OCI-LY7 (cell line): ENCODE data around the gene BBS10. TPM values are rescaled to one million over a fixed set of nuclear protein-coding genes. Genes with fewer than 3 reads are reported as not detected.

Experiments
- BruUV-seq: library from RNA; stranded (reverse); fragments of 400-500 nt; replicated peaks from 2 replicates; lab custom pipeline; 2021; lab: Mats Ljungman, UMichigan
- CTCF ChIA-PET: fragments of 300-600 bp; sonication (Branson Sonifier 250); formaldehyde crosslinking; loops from one replicate; lab custom pipeline; 2022; ENCODE audit warnings: antibody characterized with exemption; ENCODE audit not compliant: unreplicated experiment; lab: Charles Lee
- POLR2A ChIA-PET: fragments of 300-600 bp; sonication (Branson Sonifier 250); formaldehyde crosslinking; loops from one replicate; lab custom pipeline; 2022; ENCODE audit warnings: antibody characterized with exemption; lab: Charles Lee
- DNase-seq: peaks from one replicate; pipeline ENCODE4 v3.0.0-alpha.2; 2015; ENCODE audit warnings: low spot score
- H2AFZ ChIP-seq: fragments of 200-600 bp; sonication (generic), shearing (Covaris generic); 2 replicates; pipeline ENCODE4 v1.6.1; 2014; ENCODE audit warnings: mild to moderate bottlenecking, antibody characterized with exemption, low read length, moderate library complexity
- H3K27ac ChIP-seq: fragments of 200-600 bp; sonication (generic); 2 replicates; pipeline ENCODE4 v1.5.1; 2014; ENCODE audit warnings: mixed run types, low read depth, mild to moderate bottlenecking, moderate library complexity, low read length, inconsistent platforms; ENCODE audit not compliant: poor library complexity, severe bottlenecking
- H3K36me3 ChIP-seq: fragments of 200-600 bp; sonication (generic); 2 replicates; pipeline ENCODE4 v1.6.1; 2014; ENCODE audit warnings: mild to moderate bottlenecking, antibody characterized with exemption, low read length, moderate library complexity, mixed read lengths; ENCODE audit not compliant: insufficient read depth
- H3K4me1 ChIP-seq: fragments of 200-600 bp; sonication (generic); 2 replicates; pipeline ENCODE4 v1.5.1; 2014; ENCODE audit warnings: mild to moderate bottlenecking, low read length; ENCODE audit not compliant: insufficient read depth, poor library complexity, severe bottlenecking
- H3K4me2 ChIP-seq: fragments of 200-600 bp; sonication (generic); 2 replicates; pipeline ENCODE4 v1.6.1; 2014; ENCODE audit warnings: mild to moderate bottlenecking, low read length
- H3K4me3 ChIP-seq: fragments of 200-600 bp; sonication (generic); 2 replicates; pipeline ENCODE4 v1.5.1; 2014; ENCODE audit warnings: mild to moderate bottlenecking, low read depth, low read length; ENCODE audit not compliant: poor library complexity, severe bottlenecking
- H3K79me2 ChIP-seq: fragments of 200-600 bp; sonication (generic); 2 replicates; pipeline ENCODE4 v1.6.1; 2016; ENCODE audit warnings: low read depth, mild to moderate bottlenecking, low read length, moderate library complexity, mixed read lengths; ENCODE audit not compliant: insufficient read depth
- H3K9me2 ChIP-seq: fragments of 200-600 bp; sonication (generic); 2 replicates; pipeline ENCODE4 v1.6.1; 2016; ENCODE audit warnings: mild to moderate bottlenecking, low read length, mixed read lengths; ENCODE audit not compliant: insufficient read depth
- H3K9me3 ChIP-seq: fragments of 200-600 bp; sonication (generic); 2 replicates; pipeline ENCODE4 v1.6.1; 2014; ENCODE audit warnings: mild to moderate bottlenecking, mixed run types, low read length, mixed read lengths
- H4K20me1 ChIP-seq: fragments of 200-600 bp; sonication (generic); 2 replicates; pipeline ENCODE4 v1.6.1; 2014; ENCODE audit warnings: mild to moderate bottlenecking, antibody characterized with exemption, low read length, moderate library complexity, mixed read lengths; ENCODE audit not compliant: insufficient read depth
- EZH2phosphoT487 ChIP-seq: fragments of 200-600 bp; sonication (generic); IDR thresholded peaks from 2 replicates; pipeline ENCODE4 v1.6.1; 2018; ENCODE audit warnings: low read depth, borderline replicate concordance, mild to moderate bottlenecking, mixed run types, antibody characterized with exemption, low read length, moderate library complexity, mixed read lengths
- intact Hi-C: fragments of 100-400 bp; cut with micrococcal nuclease; formaldehyde crosslinking; loops from one replicate; pipeline ENCODE4 v1.10.0; 2022; ENCODE audit not compliant: unreplicated experiment
- total RNA-seq, 2 experiments: library from RNA; depleted of rRNA in 1 of 2; stranded (reverse); fragments of >200 nt in 1 of 2; shearing (Covaris generic) in 1 of 2; gene quantifications; 2 replicates each; pipeline ENCODE4 v1.2.3, GENCODE V29; 2014 to 2022
- TF ChIP-seq, protein P1 (sequence below): fragments of 200-600 bp; sonication (generic); conservative IDR thresholded peaks from 2 replicates; pipeline ENCODE4 v1.5.1; 2014; ENCODE audit warnings: mild to moderate bottlenecking, antibody characterized with exemption, low read length, moderate library complexity, mixed read lengths

BBS10 gene
- total RNA-seq, 2 experiments from 2014 or later = 5.5 to 6.2 TPM

- Histone ChIP-seq H3K4me2 (no peak overlapping the region), H3K4me3 (no peak overlapping the region), H3K4me1 (peaks cover 16% of the 10 kb centered on the region), H3K9me3 (no peaks in the 10 kb centered on the region), H2AFZ (no peak overlapping the region), H3K9me2 (no peaks in the 10 kb centered on the region; the same call in 1 of the 2 replicates), H4K20me1 (no peaks in the 10 kb centered on the region), H3K27ac (no peak overlapping the region), H3K79me2 (peaks cover 8% of the 10 kb centered on the region; the same call in 1 of the 2 replicates), H3K36me3 (no peaks in the 10 kb centered on the region)
- ChIA-PET POLR2A (interaction anchor here (1.4 kb wide), 1 partner anchor 62 kb away, joined by 3 read pairs; no protein-coding TSS in a partner anchor), CTCF (no interaction called here)
- no peak for DNase-seq
- no TSS peak for BruUV-seq
- intact Hi-C loops = loop anchor here (2.0 to 10.0 kb wide), 4 partner anchors 309 to 864 kb away; partner anchors contain the start of genes GLIPR1 and ZDHHC17
- TF ChIP-seq, protein P1, sequence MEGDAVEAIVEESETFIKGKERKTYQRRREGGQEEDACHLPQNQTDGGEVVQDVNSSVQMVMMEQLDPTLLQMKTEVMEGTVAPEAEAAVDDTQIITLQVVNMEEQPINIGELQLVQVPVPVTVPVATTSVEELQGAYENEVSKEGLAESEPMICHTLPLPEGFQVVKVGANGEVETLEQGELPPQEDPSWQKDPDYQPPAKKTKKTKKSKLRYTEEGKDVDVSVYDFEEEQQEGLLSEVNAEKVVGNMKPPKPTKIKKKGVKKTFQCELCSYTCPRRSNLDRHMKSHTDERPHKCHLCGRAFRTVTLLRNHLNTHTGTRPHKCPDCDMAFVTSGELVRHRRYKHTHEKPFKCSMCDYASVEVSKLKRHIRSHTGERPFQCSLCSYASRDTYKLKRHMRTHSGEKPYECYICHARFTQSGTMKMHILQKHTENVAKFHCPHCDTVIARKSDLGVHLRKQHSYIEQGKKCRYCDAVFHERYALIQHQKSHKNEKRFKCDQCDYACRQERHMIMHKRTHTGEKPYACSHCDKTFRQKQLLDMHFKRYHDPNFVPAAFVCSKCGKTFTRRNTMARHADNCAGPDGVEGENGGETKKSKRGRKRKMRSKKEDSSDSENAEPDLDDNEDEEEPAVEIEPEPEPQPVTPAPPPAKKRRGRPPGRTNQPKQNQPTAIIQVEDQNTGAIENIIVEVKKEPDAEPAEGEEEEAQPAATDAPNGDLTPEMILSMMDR = no peak
- no peak for TF ChIP-seq EZH2phosphoT487
Observed at GRCh38 chr12:76346236-76346635, 2.0 kb downstream of the BBS10 start.

DNA sequence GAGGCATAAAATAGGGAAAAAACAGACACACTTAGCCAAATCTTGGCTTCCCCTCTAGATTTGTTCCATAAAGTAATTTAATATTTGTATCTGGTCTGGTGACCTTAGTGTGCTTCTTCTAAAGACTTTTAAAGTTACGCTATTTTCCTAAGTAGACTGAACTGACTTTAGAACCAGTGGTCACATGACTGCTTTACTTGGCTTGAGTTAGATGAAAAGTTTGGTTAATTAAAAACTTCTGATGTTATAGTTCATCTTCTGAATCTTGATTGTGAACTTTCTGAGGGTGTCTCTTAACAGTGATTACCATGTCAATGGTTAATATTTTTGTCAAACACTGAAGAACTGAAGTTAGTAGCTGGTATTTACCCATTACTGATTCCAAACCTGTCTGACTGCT is 2.6 kb downstream of the BBS10 start:
- no peak overlapping the region for H2AFZ ChIP-seq
- H3K4me1 ChIP-seq = peaks cover 17% of the 10 kb centered on the region
- H3K27ac ChIP-seq = no peak overlapping the region
- no peak overlapping the region for H3K4me3 ChIP-seq
- no peaks in the 10 kb centered on the region for H3K36me3 ChIP-seq
- H4K20me1 ChIP-seq = no peaks in the 10 kb centered on the region
- no peak for DNase-seq
- intact Hi-C loops = loop anchor here (5.0 to 10.0 kb wide), 3 partner anchors 419 to 863 kb away; partner anchors contain the start of genes GLIPR1 and ZDHHC17
- TF ChIP-seq EZH2phosphoT487 = no peak
- TF ChIP-seq, protein P1 = no peak
- no peaks in the 10 kb centered on the region for H3K9me3 ChIP-seq
- H3K79me2 ChIP-seq = peaks cover 8% of the 10 kb centered on the region; the same call in 1 of the 2 replicates
- POLR2A ChIA-PET = interaction anchor here (1.4 kb wide), 1 partner anchor 63 kb away, joined by 3 read pairs; no protein-coding TSS in a partner anchor
- H3K4me2 ChIP-seq = no peak overlapping the region
- no peaks in the 10 kb centered on the region; the same call in 1 of the 2 replicates for H3K9me2 ChIP-seq
- BruUV-seq = no TSS peak
- CTCF ChIA-PET = no interaction called here

DNA sequence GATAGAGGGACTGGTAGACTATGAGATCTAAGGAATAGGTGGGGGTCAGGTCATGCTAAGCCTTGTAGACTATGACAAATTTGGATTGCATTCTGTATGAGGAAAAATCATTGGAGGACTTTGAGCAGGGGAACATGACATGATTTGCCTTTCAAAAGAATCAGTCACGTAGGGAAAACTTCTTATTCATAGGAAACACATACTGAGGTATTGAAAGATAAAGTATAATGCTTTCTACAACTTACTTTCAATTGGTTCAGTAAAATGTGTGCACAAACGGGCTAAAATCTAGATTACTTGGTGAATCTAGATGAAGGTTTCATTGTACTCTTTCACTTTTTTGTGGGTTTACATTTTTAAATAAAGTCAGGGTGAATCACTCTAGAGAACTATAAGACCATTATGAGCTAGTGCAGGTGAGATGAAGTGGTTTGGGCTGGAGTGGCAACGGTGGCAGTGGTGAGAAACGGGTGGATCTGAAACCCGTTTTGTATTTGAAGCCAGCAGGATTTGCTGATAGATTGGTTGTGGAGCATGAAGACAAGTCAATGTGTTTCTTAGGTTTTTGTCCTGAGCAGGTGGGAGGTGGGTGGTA is 6.7 kb downstream of the BBS10 start:
- Histone ChIP-seq H3K36me3 (no peaks in the 10 kb centered on the region), H3K4me3 (no peak overlapping the region), H3K9me2 (no peaks in the 10 kb centered on the region; the same call in 1 of the 2 replicates), H3K79me2 (no peaks in the 10 kb centered on the region), H3K4me1 (peaks cover 2% of the 10 kb centered on the region), H4K20me1 (no peaks in the 10 kb centered on the region), H2AFZ (no peak overlapping the region), H3K27ac (no peak overlapping the region), H3K4me2 (no peak overlapping the region), H3K9me3 (no peaks in the 10 kb centered on the region)
- POLR2A ChIA-PET = no interaction called here
- TF ChIP-seq EZH2phosphoT487 = no peak
- TF ChIP-seq, protein P1 = no peak
- no TSS peak for BruUV-seq
- no peak for DNase-seq
- CTCF ChIA-PET = no interaction called here
- intact Hi-C loops = loop anchor here (10.0 kb wide), 1 partner anchor 423 kb away; the partner anchor contains the start of gene ZDHHC17
